DMS153 (cell line): ENCODE measurements around the gene MACROD2.

Experiments used
- DNase-seq: peaks from one replicate; lab custom pipeline; 2025; lab: John Stamatoyannopoulos, UW

Gene MACROD2

GRCh38 chr20:15811951-15812350 lies 1816.6 kb downstream of the MACROD2 start:
- no peak for DNase-seq

DNA sequence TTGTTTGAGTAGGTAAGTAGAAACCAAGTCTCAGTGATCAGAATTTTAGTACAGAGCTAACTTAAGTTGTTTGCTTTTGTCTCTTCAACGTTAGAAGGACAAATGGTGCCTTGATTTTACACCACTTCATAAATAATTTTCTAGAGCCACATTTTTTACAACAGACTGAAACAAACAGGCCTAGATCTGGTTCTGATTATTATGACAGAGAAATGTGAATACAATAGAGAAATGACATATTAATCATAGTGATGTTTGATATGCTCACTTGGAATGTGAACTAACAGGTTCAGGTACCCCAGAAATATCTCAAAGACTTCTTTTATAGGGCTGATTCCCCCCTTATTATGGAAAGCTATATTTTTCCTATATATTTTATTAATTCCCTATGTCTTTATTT lies 1817.4 kb downstream of the MACROD2 start:
- no peak for DNase-seq

- DNase-seq = no peak
These were observed 1819.0 kb downstream of the MACROD2 start for GRCh38 chr20:15814360-15814759.

- DNase-seq = no peak
These were observed 1819.6 kb downstream of the MACROD2 start for GRCh38 chr20:15814911-15815310.

DNA sequence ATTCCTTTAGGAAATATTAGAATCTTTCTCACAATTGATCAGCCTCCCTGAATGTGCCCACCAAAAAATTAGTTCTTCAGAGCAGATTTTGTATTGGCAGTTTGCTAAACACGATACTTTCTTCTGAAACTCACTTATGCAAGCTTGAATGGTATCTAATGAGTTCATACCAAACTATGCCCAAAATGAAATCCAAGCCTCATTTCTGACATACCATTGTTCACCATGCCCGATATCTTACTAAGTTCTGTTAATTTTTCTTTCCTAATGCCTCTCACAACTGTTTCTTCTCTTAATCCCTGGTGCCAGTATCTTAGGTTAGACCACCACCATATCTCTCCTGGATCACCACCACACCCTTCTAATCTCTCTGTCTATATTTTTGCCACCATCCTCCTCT lies 1822.0 kb downstream of the MACROD2 start:
- DNase-seq = no peak

DNA sequence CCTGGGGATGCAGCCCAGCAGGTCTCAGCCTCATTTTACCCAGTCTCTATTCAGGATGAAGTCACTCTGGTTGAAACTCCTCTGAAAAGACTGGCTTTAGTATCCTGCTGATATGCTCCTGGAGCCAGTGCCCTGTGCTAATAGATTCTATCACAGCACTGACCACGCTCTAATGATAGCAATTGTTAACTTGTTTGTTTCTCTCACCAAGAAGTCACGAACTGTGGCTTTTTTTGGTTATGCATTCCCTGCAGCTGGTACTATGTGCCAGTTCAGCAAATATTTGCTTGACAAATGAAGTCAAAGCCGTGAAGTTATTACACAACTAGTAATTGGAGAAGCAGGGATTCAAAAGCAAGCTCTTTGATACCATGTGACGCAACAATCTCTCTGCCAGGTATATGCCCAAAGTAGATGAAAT lies 1823.3 kb downstream of the MACROD2 start:
- DNase-seq = peak; percentile 74

GRCh38 chr20:15823718-15824117 lies 1828.4 kb downstream of the MACROD2 start:
- no peak for DNase-seq

- DNase-seq = no peak
These were observed 1832.3 kb downstream of the MACROD2 start for GRCh38 chr20:15827628-15828027.

DNA sequence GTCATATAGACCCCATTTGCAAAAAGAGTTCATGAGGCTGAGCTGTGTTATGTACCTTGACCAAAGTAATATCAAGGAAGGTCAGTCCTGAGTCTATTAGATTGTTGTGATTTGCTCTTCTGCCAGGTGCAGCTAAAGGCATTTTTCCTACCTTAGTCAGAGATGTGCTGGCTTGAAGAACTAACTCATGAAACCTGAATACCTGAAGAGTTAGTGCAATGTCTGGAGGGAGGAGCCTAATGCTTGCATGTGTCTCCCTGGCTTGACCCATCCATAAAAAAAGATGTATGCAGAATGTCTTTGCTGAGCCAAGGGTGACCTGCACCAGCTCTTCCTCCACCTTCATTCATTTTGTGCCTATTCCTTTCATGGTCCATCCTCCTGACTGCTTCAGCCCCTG lies 1835.9 kb downstream of the MACROD2 start:
- no peak for DNase-seq

DNA sequence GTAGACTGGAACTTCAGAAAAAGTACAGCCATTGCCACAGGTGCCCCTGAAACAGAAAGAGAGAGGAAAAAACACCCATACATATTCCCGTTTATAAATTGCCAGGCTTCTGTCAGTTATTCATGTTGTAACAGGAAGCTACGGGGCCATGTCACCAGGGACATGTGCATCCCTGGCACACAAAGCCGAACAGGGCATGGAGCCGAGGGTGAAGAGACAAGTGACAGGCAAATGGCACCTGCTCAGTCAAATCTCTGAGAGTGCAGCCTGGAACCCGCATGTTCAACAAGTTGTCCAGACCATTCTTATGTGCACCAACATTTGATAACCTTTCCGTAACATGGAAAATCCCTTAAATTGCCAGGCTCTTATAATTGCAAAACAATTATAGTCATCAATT lies 1837.2 kb downstream of the MACROD2 start:
- no peak for DNase-seq

DNA sequence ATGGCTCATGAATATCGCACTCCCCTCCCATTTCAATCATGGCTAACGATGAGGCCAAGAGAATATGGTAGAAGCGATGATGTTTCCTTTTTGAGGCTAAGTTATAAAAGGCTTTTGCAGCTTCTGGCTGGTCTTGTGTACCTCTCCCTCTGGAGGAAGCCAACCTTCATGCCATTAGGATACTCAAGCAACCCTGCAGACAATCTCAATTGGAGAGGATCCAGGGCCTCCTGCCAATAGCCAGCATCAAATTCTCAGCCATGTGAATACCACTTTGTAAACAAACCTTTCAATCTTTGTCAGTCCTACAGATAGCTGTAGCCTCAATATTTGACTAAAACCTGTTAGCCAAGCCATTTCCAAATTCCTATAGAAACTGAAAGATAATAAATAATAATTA lies 1839.5 kb downstream of the MACROD2 start:
- no peak for DNase-seq

- DNase-seq = no peak
These were observed 1840.5 kb downstream of the MACROD2 start for GRCh38 chr20:15835811-15836210.

DNA sequence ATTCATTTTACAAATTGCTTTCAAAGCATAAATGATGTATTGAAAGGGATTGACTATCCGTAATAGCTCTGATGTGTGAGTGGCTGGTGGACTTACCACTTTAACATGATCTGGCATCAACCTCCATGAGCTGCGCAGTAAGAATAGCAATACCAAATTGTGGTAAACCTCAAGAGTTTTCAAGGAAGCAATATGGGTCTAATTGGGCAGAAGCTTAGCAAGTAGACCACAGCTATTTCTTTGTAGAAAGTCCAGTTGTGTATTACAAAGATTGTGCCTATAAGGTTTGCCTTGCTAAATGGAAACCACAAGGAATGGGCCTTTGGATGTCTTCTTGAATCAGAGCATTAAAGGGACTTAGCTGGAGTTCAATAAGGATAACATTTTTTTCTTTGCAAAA lies 1841.3 kb downstream of the MACROD2 start:
- no peak for DNase-seq

GRCh38 chr20:15837563-15837962 lies 1842.2 kb downstream of the MACROD2 start:
- no peak for DNase-seq

DNA sequence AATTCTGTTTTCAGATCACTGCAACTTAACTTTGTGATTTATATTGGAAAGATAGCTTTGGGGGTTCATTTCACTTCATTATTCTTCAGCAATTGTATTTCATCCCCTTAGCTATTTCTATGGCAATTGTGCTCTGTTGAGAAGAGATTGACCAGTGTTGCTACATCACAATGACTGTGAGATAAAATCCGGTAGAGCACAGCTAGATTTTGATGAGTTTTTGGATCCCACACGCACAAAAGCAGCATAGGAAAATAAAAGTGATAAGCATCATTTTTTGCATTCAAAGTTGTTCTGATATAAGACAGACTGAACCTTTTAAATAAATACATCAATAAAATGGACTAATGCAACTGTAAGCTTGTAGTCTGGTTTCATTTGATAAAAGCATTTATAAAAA lies 1843.2 kb downstream of the MACROD2 start:
- no peak for DNase-seq

DNA sequence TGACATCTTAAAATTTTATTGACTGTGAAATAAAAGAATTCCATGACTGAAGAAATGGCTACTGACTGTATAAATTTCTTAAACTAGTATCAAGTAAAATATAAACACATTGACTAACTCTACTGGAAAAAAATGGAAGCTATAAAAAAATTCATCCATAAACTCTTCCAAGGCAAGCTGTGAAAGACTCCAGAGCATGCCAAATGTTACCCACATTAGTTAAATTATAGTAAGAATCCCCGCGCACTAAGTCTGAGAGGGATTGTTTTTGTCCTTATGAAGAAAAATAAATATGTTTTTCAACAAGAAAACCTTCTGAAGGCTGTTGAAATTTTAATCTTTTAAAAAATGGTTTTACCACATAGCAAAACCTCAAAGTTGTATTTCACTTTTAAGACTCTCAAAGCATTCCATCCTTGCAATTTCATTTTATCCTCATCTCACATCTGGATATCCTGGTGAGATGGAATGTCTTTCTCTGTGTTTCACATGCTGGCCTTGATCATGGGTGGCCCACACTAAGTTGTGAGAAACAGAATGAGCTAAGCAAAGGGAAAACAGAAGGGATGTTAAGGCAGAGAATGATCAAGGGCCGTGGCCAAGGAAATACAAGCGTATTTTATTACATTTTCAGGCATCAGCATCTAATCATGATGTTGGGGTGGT lies 1845.5 kb downstream of the MACROD2 start:
- DNase-seq = no peak

DNA sequence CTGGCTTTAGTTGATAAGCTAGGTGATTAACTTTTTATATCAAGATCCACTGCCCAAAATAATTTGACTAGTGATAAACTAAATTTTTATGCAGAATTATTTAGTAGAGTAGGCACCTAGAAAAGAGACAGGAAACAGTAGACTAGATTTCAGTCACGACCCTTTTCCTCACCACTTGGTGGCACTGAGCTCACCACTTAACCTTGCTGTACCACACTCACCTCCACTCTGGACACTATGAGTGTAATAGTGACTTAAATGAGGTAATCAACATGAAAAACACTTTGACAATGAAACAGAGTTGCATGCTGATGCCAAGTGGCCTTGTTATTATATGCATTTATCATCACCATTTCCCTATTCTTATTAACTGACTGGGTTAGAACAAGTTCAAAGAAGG lies 1847.6 kb downstream of the MACROD2 start:
- DNase-seq = no peak

DNA sequence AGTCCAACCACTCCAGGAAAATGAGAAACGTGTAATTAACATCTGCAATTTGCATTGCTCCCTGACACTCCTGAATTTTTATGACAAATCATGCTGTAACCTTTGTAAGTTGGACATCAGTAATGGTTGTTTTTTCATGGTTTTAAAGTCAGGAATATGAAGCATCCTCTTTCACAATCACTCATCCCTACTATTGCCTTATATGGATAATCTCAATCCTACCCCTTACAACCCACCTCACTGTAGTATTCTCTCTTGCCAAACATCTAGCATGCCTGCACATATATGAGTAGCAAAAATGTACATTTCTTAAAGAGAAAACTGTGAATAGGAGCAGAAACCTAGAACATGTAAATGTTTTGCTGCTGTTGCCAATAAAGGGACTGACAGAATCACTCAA lies 1848.5 kb downstream of the MACROD2 start:
- no peak for DNase-seq

- DNase-seq = no peak
These were observed 1852.0 kb downstream of the MACROD2 start for GRCh38 chr20:15847196-15847784.

DNA sequence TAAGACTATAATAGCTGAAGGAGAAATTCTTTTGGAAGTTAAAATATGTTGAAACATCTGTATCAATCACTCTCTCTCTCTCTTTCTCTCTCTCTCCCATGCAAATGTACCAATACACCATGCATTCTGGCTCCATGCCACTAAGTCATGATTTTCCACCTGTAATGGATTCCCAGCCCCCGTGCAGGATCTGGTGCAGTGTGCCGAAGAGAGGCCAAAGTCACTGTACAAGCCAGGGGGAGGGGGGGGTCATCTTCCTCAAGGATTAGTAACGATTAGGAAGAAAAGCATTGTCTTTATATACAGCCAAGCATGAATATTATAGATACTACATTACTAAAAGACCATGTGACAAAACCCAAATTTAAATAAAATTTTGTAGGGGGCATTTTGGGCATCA lies 1852.8 kb downstream of the MACROD2 start:
- no peak for DNase-seq

DNA sequence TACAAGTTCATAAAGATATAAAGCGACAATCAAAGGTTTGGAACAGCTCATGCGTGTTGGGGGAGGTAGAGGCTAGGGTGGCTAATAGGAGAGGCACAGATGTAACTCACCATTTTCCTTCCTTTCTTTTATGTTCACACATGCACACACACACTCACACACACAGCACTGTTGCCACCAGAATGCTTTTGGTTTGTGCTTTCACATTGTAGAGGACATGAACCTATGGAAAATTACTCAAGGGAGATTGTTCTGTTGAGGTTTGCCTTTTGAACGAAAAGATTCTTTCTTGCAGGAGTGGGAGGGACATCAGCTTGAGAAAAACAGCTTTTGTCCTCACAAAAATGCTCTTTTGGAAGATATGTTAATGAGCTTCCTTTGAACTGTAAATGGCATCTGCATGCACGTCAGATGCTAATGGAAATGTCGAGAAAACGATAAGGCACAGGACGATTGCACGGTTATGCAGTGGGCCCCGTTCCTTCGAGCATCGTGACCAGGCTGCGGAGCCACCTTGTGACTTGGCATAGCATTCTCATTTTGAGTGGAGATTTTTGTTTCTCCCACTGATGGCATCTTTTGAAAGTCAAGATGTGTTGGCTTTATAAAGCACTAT lies 1853.8 kb downstream of the MACROD2 start:
- no peak for DNase-seq

GRCh38 chr20:15851576-15852215 lies 1856.4 kb downstream of the MACROD2 start:
- DNase-seq = no peak

- DNase-seq = no peak
These were observed 1859.6 kb downstream of the MACROD2 start for GRCh38 chr20:15854911-15855310.
